GM18909 (cell line): ENCODE measurements around the gene LEMD3.
A peak's percentile ranks its signal among the peaks of the same experiment; 100 is the strongest.

ENCODE experiments used
- ATAC-seq: cut with Tn5 transposase; IDR thresholded peaks from one replicate; pipeline ENCODE4 v1.9.1; 2021; ENCODE audit warnings: mild to moderate bottlenecking; ENCODE audit not compliant: unreplicated experiment, poor library complexity

LEMD3 gene

GRCh38 chr12:65168681-65169319 is 583 bp upstream of the LEMD3 start:
- ATAC-seq = no peak

DNA sequence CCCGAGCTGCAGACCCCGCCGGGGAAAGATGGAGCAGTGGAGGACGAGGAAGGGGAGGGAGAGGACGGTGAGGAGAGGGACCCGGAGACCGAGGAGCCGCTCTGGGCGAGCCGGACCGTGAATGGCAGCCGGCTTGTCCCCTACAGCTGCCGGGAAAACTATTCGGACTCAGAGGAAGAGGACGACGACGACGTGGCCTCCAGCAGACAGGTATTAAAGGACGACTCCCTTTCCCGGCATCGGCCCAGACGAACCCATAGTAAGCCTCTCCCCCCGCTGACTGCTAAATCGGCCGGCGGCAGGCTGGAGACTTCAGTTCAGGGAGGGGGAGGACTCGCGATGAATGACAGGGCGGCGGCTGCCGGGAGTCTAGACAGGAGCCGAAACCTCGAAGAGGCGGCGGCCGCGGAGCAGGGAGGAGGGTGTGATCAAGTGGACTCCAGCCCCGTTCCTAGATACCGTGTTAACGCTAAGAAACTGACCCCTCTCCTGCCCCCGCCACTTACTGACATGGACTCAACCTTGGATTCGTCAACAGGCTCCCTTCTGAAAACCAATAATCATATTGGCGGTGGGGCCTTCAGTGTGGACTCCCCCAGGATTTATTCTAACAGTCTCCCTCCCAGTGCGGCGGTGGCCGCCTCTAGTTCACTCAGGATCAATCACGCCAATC is 962 bp downstream of the LEMD3 start:
- ATAC-seq = peak; percentile 42

- no peak for ATAC-seq
Measured at GRCh38 chr12:65171073-65171472, 1.7 kb downstream of the LEMD3 start.

DNA sequence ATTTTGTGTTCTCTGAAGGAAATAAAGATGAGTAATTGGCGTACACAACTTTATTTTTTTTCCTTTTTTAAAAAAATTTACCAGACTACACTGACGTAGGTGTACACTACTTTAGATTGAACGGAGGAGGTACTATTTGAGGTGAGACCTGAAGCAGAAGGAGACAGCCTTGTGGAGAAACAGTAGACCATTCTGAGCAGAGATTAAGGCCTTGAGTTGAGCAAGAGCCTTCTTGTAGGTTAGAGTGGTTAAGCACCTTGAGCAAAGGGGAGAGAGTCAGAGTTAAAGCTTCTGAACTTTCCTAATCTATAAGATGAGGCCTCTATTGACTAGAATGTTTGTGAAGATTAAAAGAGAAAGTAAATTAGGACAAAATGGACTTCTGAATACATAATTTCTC is 2.5 kb downstream of the LEMD3 start:
- no peak for ATAC-seq

- ATAC-seq = no peak
Measured at GRCh38 chr12:65175385-65175784, 6.0 kb downstream of the LEMD3 start.

- ATAC-seq = no peak
Measured at GRCh38 chr12:65182012-65182739, 12.8 kb downstream of the LEMD3 start.

- ATAC-seq = no peak
Measured at GRCh38 chr12:65184176-65184857, 14.9 kb downstream of the LEMD3 start.

DNA sequence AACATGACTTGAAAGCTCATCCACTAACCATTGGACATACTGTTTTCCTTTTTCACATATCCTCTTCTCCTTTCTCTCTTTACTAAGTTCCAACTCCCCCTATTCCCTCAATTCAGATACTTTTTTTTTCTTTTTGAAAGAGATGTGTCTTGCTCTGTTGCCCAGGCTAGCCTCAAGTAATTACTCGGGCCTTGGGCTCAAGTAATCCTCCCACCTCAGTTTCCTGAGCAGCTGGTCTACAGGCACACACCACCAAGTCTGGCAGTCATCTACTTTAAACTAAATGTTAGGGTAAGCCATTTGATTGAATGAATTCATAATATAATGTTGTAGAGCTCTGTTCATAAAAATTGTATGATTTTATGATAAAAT is 15.5 kb downstream of the LEMD3 start:
- ATAC-seq = no peak

DNA sequence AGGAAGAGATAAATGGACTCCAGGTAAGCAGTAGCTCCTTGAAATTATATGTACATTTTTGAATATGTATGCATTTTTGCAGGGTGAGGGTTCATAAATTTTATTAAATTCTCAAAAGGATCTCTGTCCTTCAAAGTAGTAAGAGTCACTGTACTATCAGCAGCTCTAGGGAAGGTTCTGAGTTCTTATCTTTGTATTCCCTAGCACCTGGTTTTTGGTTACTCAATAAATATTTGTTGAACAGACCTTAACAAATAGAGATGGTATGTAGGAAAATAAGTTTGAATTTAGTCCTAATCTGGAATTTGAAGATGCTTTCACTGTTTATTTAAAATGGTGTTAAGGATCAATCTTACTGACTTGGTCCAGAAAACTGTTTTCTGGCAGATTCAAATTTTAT is 18.3 kb downstream of the LEMD3 start:
- no peak for ATAC-seq

DNA sequence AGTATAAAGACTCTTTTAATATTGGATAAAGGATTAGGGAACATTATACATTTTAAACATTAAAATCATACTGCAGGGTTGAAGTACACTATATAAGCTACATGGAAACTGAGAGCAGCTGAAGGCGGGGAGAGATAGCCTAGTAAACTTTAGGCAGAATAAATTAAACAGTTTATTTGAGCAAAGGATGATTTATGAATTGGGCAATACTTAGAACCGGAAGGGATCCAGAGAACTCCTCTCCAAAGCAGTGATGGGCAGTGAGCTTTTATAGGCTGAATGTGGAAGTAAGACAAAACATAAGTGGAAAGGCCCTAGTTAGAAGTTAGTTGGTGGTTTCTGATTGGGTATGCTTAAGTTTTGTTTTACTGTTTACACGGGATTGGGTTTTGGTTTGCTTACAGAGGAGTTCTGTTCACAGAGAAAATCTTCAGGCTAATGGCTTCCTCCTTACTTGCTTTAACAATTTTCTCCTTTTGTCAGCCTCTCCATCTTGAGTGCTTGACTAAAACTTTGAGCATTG is 18.9 kb downstream of the LEMD3 start:
- ATAC-seq = peak; percentile 42

GRCh38 chr12:65189028-65189718 is 19.8 kb downstream of the LEMD3 start:
- peak; percentile 97 for ATAC-seq

- ATAC-seq = no peak
Measured at GRCh38 chr12:65192963-65193516, 23.7 kb downstream of the LEMD3 start.

GRCh38 chr12:65194949-65195348 is 25.6 kb downstream of the LEMD3 start:
- no peak for ATAC-seq

DNA sequence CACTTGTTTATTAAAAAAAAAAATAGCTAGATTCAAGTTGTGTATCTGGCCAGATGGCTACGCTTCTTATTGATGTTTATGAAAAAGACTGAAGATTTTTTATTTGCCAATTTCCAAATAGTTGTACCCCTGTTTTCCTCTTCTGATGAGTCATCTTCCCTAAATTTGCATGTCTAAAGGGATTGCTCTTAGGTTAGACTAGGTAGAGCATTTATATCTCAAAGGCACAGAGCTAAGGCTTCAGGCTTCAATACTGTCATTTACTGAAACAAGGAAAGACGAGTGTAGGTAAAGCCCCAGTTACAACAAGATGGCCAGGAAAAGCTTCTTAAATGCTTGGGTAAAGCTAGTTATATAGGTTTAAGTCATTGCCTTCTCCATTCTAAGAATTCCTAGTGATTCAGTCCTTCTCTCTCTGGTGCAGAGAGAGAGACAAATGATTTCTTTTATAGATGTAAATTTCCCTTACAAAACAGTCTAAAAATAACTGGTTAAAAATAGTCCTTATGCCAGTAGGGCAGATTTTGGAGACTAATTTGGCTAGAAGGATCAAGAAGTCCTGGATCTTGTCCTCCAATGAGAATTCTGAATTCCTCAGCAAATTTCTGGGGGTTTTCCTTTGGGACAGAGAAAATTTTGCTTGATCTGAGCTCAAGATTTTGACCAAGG is 26.1 kb downstream of the LEMD3 start:
- ATAC-seq = no peak

DNA sequence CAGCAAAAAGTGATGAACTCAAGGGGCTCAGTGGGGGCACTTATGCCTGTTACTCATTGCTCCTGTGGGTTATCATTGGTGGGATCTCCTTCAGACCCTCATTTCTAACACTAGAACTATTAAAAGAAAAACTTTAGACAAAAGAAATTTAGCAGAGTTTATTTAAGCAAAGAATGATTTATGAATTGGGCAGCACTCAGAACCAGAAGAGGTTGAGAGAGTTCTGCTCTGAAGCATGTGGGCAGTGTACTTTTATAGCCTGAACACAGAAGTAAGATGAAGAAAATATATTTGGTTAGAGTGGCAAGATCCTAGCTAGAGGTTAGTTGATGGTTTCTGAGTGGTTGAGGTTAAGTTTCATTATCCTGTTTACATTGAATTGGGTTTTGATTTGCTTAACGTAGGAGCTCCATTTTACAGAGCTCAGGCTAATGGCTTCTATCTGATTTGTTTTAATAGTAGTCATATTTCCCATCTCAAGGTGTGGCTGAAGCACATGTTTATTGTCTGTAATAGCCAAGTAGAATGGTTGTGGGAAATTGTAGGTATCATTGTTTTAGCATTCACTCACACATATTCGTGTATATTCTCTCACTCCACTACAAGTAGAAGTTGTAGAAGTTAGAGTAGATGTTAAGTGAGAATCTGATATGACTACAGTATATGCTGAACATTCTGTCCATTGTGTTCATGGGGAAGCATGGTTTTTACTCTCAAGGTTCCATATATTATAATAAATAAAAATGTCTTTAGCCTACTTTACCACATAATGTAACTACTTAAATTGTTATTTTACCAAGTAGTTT is 27.6 kb downstream of the LEMD3 start:
- ATAC-seq = no peak

- ATAC-seq = no peak
Measured at GRCh38 chr12:65199604-65200003, 30.2 kb downstream of the LEMD3 start.

GRCh38 chr12:65200007-65200665 is 30.8 kb downstream of the LEMD3 start:
- ATAC-seq = no peak

- no peak for ATAC-seq
Measured at GRCh38 chr12:65203376-65203775, 34.0 kb downstream of the LEMD3 start.
